NCI-H2171 (cell line): ENCODE results near the gene NFS1.
"Not testable (repeated sequence)": the region's sequence is repeated elsewhere in the genome, so short reads cannot be mapped to it uniquely, and the experiment has no call there.

Experiments used
- DNase-seq: peaks from one replicate; lab custom pipeline; 2025; lab: John Stamatoyannopoulos, UW

NFS1 gene

GRCh38 chr20:35699127-35699956 is at the start of gene NFS1, which contains the start of gene ROMO1:
TSS of gene NFS1 (minus strand) at chr20:35699352. CDS start at chr20:35699288, 64 bp downstream.
TSS of gene ROMO1 (plus strand) at chr20:35699405. CDS start at chr20:35699633, 228 bp downstream.
- peak; percentile 95 for DNase-seq

GRCh38 chr20:35744492-35744841 is 45.3 kb upstream of the NFS1 start:
- not testable (repeated sequence) for DNase-seq

GRCh38 chr20:35743693-35744491 is 44.7 kb upstream of the NFS1 start:
- no peak for DNase-seq

- peak; percentile 26 for DNase-seq
Measured at GRCh38 chr20:35742741-35743523, 43.8 kb upstream of the NFS1 start.

- DNase-seq = peak; percentile 100
Measured at GRCh38 chr20:35741892-35742740, 43.0 kb upstream of the NFS1 start, which contains the start of gene RBM39. TSS of gene RBM39 (minus strand) at chr20:35742260. CDS start at chr20:35740874, 1,386 bp downstream.

GRCh38 chr20:35739294-35740163 is 40.4 kb upstream of the NFS1 start:
- no peak for DNase-seq

GRCh38 chr20:35738410-35739179 is 39.4 kb upstream of the NFS1 start:
- DNase-seq = no peak

- no peak for DNase-seq
Measured at GRCh38 chr20:35737865-35738333, 38.7 kb upstream of the NFS1 start.

GRCh38 chr20:35735826-35736470 is 36.8 kb upstream of the NFS1 start:
- no peak for DNase-seq

GRCh38 chr20:35734777-35735649 is 35.9 kb upstream of the NFS1 start:
- no peak for DNase-seq

GRCh38 chr20:35734374-35734773 is 35.2 kb upstream of the NFS1 start:
- DNase-seq = no peak

- DNase-seq = no peak
Measured at GRCh38 chr20:35732644-35732982, 33.5 kb upstream of the NFS1 start.

GRCh38 chr20:35731862-35732643 is 32.9 kb upstream of the NFS1 start:
- no peak for DNase-seq

GRCh38 chr20:35731469-35731788 is 32.3 kb upstream of the NFS1 start:
- no peak for DNase-seq

- DNase-seq = no peak
Measured at GRCh38 chr20:35730583-35731468, 31.7 kb upstream of the NFS1 start.
